EH (cell line): ENCODE measurements around the gene PCGF2.

Experiments
- DNase-seq: peaks from one replicate; pipeline ENCODE4 v3.0.0-alpha.2; 2015; ENCODE audit warnings: low read depth

Gene PCGF2

DNA sequence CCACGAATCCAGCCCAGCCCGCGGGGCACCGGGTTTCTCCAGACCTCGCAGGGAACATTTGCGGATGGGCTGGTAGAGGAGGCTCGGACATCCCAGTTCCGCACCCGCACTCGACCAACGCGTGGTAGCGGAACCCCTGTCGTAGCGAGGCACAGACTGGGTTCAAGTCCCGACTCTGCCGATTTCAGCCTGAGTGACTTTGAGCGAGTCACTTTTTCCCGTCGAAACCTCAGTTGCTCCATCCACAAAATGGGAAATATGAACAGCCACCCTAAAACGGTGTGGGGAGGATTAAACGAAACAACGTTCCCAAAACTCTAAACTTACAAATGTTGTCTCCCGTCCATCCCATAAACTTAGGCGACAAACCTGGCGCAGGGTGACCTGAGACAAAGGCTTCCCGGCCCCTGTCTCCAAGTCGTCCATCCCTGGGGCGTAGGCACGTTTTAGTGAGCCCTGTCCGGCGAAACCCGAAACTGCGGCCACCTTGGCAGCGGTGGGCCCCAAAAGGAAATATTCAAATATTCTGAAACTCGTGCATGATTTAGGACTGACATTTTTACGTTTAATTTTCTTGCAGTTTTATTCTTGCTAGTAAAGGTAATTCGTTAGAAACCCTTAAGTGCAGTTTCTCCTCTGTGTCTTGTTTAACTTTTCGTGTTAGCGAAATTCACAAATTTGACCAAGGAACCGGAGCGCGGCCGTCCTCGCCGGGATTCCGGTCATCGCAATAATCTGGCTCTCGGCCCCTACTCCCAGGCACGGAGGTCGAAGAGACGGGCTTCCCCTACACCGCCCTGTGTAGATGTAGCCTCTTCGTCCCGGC lies 45.0 kb downstream of the PCGF2 start:
- DNase-seq = no peak

- DNase-seq = peak; percentile 88
Measured at GRCh38 chr17:38702166-38702915, 45.8 kb downstream of the PCGF2 start.

DNA sequence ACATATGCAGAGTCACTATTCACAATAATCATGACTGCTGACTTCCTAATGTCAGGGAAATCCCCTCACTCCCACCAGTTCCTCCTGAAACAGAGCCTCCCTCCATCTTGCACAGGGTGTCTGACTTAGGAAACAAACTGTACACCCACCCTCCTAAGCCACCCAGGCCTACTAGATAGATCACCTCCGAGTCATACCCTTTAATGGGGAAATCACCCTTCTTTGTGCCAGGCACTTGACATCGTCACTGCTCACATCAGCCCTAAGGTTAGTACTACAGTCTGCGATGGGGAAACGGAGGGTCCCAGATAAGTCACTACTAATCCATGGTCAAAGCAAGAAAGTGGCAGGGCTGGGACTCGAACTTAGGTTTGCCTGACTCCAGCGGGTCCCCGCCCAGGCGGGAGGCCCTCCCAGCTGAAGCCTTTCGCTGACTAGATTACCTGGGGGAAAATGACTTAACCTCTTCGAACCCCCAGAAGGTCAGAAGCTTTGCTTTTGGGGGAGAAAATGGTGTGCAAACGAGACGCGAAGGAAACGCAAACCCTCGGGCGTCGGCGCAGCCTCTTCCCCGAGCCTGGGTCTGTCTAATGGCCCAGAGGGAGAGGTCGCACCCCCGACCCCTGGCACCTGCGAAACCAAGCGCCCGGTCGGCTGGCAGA lies 46.5 kb downstream of the PCGF2 start:
- peak; percentile 47 for DNase-seq

DNA sequence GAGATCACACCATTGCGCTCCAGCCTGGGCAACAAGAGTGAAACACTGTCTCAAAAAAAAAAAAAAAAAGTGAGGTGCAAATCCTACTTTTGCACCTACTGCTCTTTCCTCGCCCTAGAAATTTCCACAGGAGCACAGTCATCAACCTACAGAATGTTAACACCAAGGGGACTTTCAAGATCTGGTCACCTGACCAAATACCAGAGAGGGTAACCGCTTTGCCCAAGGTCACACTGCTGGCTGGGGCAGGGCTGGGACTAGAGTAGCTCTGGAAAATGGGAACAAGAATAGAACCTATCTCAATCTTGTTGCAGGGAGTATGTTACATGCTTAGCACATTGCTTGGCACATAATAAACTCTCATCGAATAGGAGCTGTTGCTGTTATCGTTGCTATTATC lies 49.4 kb downstream of the PCGF2 start:
- DNase-seq = no peak

GRCh38 chr17:38697061-38697820 lies 50.9 kb downstream of the PCGF2 start:
- no peak for DNase-seq

- peak; percentile 80 for DNase-seq
Measured at GRCh38 chr17:38693700-38694329, 54.3 kb downstream of the PCGF2 start.

- DNase-seq = no peak
Measured at GRCh38 chr17:38691154-38691553, 57.0 kb downstream of the PCGF2 start.

GRCh38 chr17:38690386-38690785 lies 57.8 kb downstream of the PCGF2 start:
- no peak for DNase-seq

DNA sequence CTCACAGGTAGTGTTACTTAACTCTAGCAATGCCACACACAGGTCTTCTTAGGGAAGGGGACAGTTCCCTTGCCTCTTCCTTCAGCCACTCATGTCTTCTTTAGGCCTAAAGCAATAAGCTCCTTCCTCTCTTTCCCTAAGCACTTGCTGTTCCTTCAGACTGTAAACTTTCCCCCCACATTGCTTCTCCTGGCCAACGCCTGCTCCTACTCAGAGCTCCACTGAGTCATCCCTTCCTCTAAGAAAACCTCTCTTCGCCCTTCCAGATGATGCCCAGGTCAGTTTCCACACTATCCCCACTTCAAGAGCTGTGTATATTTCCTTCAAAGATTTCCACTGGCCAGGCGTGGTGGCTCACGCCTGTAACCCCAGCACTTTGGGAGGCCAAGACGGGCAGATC lies 60.9 kb downstream of the PCGF2 start:
- DNase-seq = peak; percentile 59

DNA sequence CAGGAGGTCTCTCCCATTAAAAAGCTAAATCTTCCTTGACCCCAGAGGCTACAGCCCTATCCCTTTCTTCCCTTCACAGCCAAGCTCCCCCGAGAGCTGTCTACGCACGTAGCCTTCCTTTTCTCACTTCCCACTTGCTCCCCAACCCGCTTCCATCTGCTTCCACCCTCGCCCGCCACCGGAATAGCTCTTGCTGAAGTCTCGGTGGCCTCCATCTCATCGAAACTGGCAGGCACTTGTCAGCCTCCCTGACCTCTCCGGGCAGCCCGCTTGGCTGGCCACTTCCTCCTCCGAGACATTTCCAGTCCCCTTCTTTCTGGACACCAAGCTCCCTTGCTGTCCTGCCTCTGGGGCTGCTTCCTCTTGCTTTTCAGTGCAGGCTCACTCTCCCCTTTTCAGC lies 62.6 kb downstream of the PCGF2 start:
- DNase-seq = no peak
